ENCODE data around the gene C4orf51.
A peak's percentile ranks its signal among the peaks of the same experiment; 100 is the strongest.

Gene C4orf51

GRCh38 chr4:145757188-145757587, 77.2 kb downstream of the C4orf51 start:
- no peak for DNase-seq (ENCODE audit: low read depth)

DNA sequence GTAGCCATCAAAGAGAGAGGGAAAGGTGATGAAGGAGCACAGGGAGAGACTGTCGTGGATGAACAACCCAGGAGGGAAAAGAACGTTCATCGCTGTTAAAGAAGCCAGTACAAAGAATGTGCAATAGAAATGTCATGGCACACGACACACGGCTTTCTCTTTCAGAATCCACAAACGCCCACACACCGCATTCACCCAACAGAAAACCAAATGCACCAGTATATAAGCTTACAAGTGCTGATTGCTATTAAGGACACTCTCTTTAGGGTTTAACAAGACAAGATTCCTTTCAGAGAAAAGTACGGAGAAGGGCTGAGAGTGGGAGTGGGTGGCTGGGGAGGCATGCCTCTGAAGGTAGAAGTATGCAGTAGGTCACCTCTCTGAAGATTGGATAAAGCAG, 80.2 kb downstream of the C4orf51 start:
- DNase-seq (ENCODE audit: low read depth), result no peak

DNA sequence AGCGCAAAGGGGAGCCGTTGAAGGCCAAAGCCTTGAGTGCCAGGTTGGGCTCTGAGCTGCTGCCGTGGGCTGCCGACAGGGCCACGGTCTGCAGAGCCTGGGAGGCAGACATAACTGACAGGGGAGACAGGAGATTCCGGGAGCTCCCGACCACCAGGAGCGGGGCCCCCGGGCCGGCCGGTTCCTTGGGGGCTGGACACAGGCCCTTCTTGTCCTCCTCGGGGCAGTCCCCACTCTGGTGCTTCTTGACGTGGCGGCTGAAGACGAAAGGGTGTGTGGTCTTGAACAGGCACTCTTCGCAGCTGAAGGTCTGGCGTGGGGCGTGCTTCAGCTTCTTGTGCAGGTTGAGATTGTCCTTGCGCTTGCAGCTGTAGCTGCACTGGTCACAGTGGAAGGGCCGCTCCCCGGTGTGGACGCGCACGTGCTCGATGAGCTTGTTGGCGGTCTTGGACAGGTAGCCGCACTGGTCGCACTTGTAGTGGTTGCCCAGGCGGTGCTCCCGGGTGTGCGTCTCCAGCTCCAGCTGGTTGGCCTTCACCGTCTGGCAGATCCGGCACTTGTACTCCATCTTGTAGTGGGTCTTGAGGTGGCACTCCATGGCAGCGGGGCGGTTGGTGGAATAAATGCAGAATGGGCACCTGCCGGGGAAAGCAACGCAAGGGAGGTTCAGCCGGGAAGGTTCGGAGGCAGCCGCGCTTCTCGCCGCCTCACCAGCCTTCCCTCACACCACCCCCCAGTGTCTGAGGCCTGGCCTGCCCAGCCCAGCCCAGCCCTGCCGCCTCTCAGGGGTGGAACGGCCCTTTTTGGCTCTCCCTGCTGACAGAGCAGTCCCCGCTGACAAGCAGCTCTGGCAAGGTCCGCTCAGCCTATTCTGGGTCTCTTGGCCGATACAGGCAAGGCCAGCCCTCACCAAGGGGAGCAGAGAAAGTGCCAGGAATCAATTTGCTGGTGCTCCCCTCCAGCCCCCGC, 81.3 kb downstream of the C4orf51 start:
- DNase-seq (ENCODE audit: low read depth), result no peak

DNA sequence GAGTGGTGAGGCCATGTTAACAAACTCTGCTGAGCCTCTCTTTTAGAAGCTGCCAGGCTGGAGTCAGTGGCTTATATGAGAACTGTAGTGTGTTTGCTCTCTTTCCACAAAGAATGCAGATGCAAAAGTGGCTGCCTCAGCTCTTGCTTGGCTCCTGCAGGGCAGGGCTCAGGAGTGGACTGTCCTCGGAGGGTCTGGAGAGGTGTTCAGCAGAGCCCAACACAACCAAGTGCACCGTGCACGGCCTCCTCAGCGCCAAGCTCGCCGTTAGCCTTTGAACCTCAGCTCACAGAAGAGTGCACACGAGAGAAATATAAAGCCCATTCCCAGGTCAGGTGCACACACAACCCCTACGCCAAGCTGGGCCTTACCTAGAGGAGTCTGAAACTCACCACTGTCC, 82.8 kb downstream of the C4orf51 start:
- DNase-seq (ENCODE audit: low read depth), result no peak

GRCh38 chr4:145763399-145763798, 83.5 kb downstream of the C4orf51 start:
- DNase-seq (ENCODE audit: low read depth), result no peak

- no peak for DNase-seq (ENCODE audit: low read depth)
Measured at GRCh38 chr4:145766273-145766672, 86.3 kb downstream of the C4orf51 start.

DNA sequence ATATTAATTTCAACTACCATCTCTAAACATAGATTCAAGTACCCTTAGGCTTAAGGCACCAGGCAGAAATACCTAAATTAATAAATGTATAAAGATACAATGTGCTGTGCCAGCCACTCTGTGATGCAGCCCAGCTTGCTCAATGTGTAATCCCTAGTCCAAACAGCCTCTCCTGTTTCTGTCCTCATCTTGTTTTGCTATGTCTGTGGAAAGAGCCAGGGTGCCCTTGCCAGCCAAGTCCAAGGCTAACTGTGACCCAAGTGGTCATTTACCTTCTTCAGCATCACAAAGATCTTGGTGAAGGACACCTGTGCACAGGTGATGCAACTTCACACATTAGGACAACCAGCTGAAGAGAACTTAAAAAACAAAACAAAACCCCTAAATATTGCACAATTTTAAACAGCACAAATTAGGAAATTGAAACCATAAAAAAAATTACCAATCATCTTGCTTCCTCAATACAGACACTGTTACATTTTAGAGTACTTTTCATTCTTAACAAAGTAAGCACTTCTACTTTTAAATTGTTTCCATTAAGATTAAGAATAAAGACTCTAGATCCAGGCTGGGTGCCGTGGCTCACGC, 89.6 kb downstream of the C4orf51 start:
- DNase-seq (ENCODE audit: low read depth), result no peak

DNA sequence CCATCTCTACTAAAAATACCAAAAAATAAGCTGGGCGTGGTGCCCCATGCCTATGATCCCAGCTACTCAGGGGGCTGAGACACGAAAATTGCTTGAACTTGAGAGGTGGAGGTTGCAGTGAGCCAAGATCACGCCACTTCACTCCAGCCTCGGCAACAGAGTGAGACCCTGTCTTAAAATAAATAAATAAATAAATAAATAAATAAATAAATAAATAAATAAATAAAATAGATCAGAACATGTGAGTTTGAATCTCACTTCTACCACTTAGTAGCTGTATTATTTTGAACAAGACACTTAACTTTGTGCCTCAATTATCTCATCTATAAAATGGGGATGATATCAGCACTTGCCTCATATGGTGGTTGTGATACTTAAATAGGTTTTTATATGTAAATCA, 90.2 kb downstream of the C4orf51 start:
- DNase-seq (ENCODE audit: low read depth), result no peak

GRCh38 chr4:145772347-145772746, 92.4 kb downstream of the C4orf51 start:
- no peak for DNase-seq (ENCODE audit: low read depth)

DNA sequence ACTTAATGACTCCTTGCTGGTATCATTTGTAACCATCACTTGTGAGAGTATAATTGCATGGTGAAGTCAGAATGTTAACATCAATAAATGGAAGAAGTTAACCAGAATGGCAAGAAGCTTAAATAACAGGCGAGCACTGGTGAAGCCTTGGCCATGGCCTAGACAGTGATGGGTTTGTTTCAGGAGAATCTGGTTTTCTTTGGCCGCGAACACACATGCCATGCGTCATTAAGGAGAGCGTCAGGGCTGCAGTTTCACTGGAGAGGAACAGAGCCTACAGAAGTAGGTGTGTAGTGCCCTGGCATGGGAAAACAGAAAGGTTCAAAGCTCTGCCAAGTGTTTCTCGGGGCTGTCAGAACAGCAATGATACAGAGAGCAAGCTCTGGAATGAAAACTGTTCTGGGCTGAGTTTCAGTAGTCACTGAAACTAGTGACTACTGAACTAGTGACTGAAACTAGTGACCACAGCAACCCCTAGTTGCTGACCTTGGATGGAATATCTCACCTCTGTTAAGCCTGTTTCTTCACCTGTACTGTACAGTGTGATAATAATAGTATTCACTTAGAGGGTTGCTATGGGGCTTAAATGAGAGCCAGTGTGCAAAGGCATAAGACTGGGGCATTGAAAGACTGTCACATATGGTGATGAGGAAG, 93.8 kb downstream of the C4orf51 start:
- no peak for DNase-seq (ENCODE audit: low read depth)

- DNase-seq (ENCODE audit: low read depth), result no peak
Measured at GRCh38 chr4:145774473-145774872, 94.5 kb downstream of the C4orf51 start.

DNA sequence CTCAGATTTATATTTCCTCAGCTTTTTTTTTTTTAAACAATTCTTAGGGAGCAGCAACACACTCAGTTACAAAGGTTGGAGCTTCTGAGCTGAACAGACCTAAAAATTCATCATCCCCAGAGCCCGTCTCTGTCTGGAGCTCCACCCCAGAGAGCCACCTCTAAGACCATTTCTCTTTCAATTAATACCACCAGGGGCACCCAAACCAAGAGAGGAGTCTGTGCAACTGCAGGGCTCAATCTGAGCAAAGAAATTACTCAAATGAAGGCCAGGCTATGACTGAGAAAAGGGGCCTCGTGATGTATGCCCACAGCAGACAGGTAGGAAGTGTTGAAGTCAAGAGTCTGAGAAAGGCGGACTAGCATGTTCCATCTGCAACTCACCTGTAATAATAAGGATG, 95.5 kb downstream of the C4orf51 start:
- no peak for DNase-seq (ENCODE audit: low read depth)

DNA sequence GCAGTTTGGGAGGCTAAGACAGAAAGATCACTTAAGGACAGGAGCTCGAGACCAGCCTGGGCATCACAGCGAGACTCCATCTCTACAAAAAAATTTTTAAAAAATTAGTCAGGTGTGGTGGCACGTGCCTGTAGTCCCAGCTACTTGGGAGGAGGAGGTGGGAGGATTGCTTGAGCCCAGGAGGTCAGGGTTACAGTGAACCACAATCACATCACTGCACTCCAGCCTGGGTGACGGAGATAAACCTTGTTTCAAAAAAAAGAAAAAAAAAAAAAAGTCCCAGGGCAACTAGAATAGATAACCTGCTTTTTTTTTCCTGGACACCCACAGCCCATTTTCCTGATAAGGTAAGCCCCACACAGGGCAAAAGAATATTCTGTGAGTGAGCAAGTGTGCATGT, 96.3 kb downstream of the C4orf51 start:
- no peak for DNase-seq (ENCODE audit: low read depth)

- DNase-seq (ENCODE audit: low read depth), result peak; percentile 11
Measured at GRCh38 chr4:145779319-145779801, 99.4 kb downstream of the C4orf51 start.

DNA sequence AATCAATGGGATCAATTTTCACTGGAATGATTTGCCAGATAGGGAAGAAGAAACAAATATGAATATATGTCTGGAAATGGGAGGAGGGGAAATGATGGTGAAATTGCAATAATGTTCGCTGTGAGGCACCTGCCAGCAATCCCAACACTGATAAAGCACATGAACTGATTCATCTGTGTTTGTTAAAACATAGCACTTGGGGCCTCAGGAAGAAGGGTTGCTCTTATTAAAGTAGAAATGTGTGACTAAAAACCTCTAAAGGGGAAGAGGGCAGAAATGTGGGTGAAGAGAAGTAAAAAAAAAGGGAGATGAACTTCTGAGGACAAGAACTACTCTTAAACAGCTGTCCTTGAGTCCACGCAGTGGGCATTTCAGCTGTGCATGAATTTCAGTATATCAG, 101.4 kb downstream of the C4orf51 start:
- peak; percentile 49 for DNase-seq (ENCODE audit: low read depth)

Measured in amniotic epithelial cell (primary cell).